Measurements from ENCODE around the gene NFKBIL1. TPM values are rescaled to one million over a fixed set of nuclear protein-coding genes. Genes with fewer than 3 reads are reported as not detected.

The NFKBIL1 gene
- total and polyA plus RNA-seq, 12 donors: 5.0 to 46.2 (median 27.8) TPM

GRCh38 chr6:31581434-31582229 lies 34.2 kb downstream of the NFKBIL1 start:
- Histone ChIP-seq H3K27ac (peak overlapping the region in 4 of 5 donors; percentile 45 to 77 (median 68)), H3K4me1 (replicated peaks in 1 of 2) (peaks cover 4 to 5% of the 10 kb centered on the region in 2 donors), H3K27me3 (no peaks in the 10 kb centered on the region), H3K4me3 (peak overlapping the region in 3 of 4 donors; percentile 54 to 63 (median 59)), H3K36me3 (replicated peaks in 1 of 2) (no peaks in the 10 kb centered on the region), H3K9me3 (replicated peaks in 1 of 3) (no peaks in the 10 kb centered on the region)
- intact Hi-C loops (cut with DNase I): no loop called here
- peak in 1 of 7 donors; percentile 27 for DNase-seq
- 22 to 28% (median 26%) methylated on average over 19 to 21 of the region's 21 CpGs for WGBS, 4 donors
- TF ChIP-seq POLR2A (IDR thresholded peaks at IDR 0.05): no peak
- TF ChIP-seq CTCF (IDR thresholded peaks at IDR 0.05): no peak

- intact Hi-C loops (cut with DNase I): no loop called here
- TF ChIP-seq POLR2A (IDR thresholded peaks at IDR 0.05) (no peak), CTCF (IDR thresholded peaks at IDR 0.05) (no peak)
- H3K4me3 ChIP-seq: peak within 1 kb of the TSS in 3 of 4 donors; percentile 54 to 63 (median 59)
- H3K4me1 ChIP-seq (replicated peaks in 1 of 2): peaks cover 4 to 5% of the 10 kb centered on the region in 2 donors
- no peaks in the 10 kb centered on the region for H3K27me3 ChIP-seq
- DNase-seq: no peak
- no peaks in the 10 kb centered on the region for H3K36me3 ChIP-seq (replicated peaks in 1 of 2)
- H3K27ac ChIP-seq: peak within 1 kb of the TSS in 4 of 5 donors; percentile 45 to 77 (median 68)
- no peaks in the 10 kb centered on the region for H3K9me3 ChIP-seq (replicated peaks in 1 of 3)
- WGBS, 4 donors: 51 to 60% methylated on average over 3 of the region's 3 CpGs; no CpG with 5 or more reads in 2 of the 4 donors
These were observed 34.8 kb downstream of the NFKBIL1 start, which contains the start of gene LTB for GRCh38 chr6:31582230-31582643. LTB (minus strand) TSS chr6:31582424; CDS start chr6:31582417, 7 bp downstream.

GRCh38 chr6:31585491-31585890 lies 38.1 kb downstream of the NFKBIL1 start:
- intact Hi-C loops (cut with DNase I): no loop called here
- H3K4me1 ChIP-seq (replicated peaks in 1 of 2): peaks cover 3 to 5% of the 10 kb centered on the region in 2 donors
- H3K4me3 ChIP-seq: no peak overlapping the region
- H3K27ac ChIP-seq: peak overlapping the region in 2 of 5 donors; percentile 6 to 63
- peak in 3 of 6 experiments; percentile 3 to 23 (median 15) for TF ChIP-seq CTCF (IDR thresholded peaks at IDR 0.05)
- no peak for TF ChIP-seq POLR2A (IDR thresholded peaks at IDR 0.05)
- DNase-seq: no peak
- H3K36me3 ChIP-seq (replicated peaks in 1 of 2): no peaks in the 10 kb centered on the region
- no peaks in the 10 kb centered on the region for H3K27me3 ChIP-seq
- no peaks in the 10 kb centered on the region for H3K9me3 ChIP-seq (replicated peaks in 1 of 3)
- 49 to 69% (median 61%) methylated on average over 2 of the region's 2 CpGs for WGBS, 4 donors

- peak within 1 kb of the TSS in 3 of 5 donors; percentile 6 to 63 (median 12) for H3K27ac ChIP-seq
- peaks cover 0 to 5% of the 10 kb centered on the region in 2 donors for H3K4me1 ChIP-seq (replicated peaks in 1 of 2)
- H3K4me3 ChIP-seq: no peak within 1 kb of the TSS
- H3K36me3 ChIP-seq (replicated peaks in 1 of 2): no peaks in the 10 kb centered on the region
- no peak for TF ChIP-seq POLR2A (IDR thresholded peaks at IDR 0.05)
- TF ChIP-seq CTCF (IDR thresholded peaks at IDR 0.05): no peak
- no peaks in the 10 kb centered on the region for H3K9me3 ChIP-seq (replicated peaks in 1 of 3)
- 23 to 53% (median 50%) methylated on average over 1 of the region's 1 CpG for WGBS, 4 donors
- H3K27me3 ChIP-seq: no peaks in the 10 kb centered on the region
- intact Hi-C loops (cut with DNase I): no loop called here
- DNase-seq: peak in 2 of 7 donors; percentile 25 to 31
These were observed 38.6 kb downstream of the NFKBIL1 start, which contains the start of gene LST1 for GRCh38 chr6:31586008-31586407. LST1 (plus strand) TSS chr6:31586277; CDS start chr6:31587300, 1,023 bp downstream.

Measured in adrenal gland (tissue), 12 donors.